ENCODE results near the gene KDM4C. TPM values are rescaled to one million over a fixed set of nuclear protein-coding genes. Genes with fewer than 3 reads are reported as not detected.

Gene KDM4C
- total RNA-seq, 1 experiment from 2014 or later: 61.1 TPM

DNA sequence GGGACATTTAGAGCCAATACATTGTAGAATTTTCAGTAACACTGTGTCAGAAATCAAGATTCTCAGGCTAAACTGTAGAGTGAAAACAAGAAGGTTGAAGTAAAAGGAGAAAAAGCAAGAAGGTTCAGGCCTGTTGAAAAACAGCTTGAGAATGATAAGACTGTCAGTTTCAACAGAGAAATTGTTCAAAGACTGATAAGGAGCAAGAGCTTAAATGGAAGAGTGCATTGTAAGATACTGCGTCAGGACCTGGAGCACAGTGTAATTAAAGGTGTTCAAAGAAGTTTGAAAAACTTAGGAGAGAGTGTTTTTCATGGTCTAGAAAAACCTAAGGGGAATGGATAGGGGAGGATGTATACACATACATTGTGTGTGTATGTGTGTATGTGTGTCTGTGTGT, 408.3 kb downstream of the KDM4C start:
- no peaks in the 10 kb centered on the region for H3K9me2 ChIP-seq (replicated peaks; ENCODE audit: insufficient read depth, low read length)
- H3K4me3 ChIP-seq (ENCODE audit: low read length): no peak overlapping the region
- no peak overlapping the region for H3K9ac ChIP-seq (ENCODE audit: low read length)
- H3K79me2 ChIP-seq (ENCODE audit: low read length): no peaks in the 10 kb centered on the region
- no peak for DNase-seq
- no peaks in the 10 kb centered on the region for H3K27me3 ChIP-seq (ENCODE audit: low read length)
- H2AFZ ChIP-seq (ENCODE audit: low read length): no peak overlapping the region
- H3K4me2 ChIP-seq (ENCODE audit: low read depth, low read length, poor library complexity, severe bottlenecking): no peak overlapping the region
- no peaks in the 10 kb centered on the region for H3K4me1 ChIP-seq (ENCODE audit: low read length)
- no peaks in the 10 kb centered on the region for H3K36me3 ChIP-seq (ENCODE audit: insufficient read depth, low read length)
- H3K9me3 ChIP-seq (ENCODE audit: low read length): no peaks in the 10 kb centered on the region
- no peak overlapping the region for H3K27ac ChIP-seq (ENCODE audit: low read length)
- no peaks in the 10 kb centered on the region for H4K20me1 ChIP-seq (ENCODE audit: insufficient read depth, low read depth, low read length)

DNA sequence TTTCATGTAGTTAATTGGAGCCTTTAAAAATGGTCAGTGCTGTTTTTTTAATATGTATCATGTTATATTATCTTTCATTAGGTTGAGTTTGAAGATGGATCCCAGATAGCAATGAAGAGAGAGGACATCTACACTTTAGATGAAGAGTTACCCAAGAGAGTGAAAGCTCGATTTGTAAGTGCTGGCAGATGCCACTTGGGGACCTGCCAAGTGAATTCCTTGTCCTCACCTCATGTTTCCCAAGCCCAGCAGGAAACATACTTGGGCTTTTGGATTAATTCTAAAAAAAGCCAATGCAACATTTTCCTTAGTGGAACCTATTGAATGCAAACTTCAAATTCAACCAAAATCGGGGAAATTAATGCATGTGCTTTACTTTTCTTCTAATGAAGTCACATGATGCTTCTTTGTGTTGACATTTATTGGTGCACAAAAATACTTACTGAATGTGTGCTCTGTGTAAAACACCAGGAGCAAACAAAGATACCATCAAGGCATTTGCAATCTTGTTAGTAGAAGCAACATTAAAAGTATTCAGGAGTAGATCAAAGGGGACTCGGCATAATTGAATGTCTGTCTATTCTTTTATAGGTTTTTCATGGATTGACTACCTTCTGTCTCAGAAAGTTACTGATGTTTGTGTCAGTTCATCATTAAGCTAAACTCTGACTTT, 412.1 kb downstream of the KDM4C start:
- Histone ChIP-seq H3K36me3 (ENCODE audit: insufficient read depth, low read length) (no peaks in the 10 kb centered on the region), H3K9me3 (ENCODE audit: low read length) (no peaks in the 10 kb centered on the region), H3K4me1 (ENCODE audit: low read length) (no peaks in the 10 kb centered on the region), H3K4me2 (ENCODE audit: low read depth, low read length, poor library complexity, severe bottlenecking) (no peak overlapping the region), H3K79me2 (ENCODE audit: low read length) (no peaks in the 10 kb centered on the region), H3K9me2 (replicated peaks; ENCODE audit: insufficient read depth, low read length) (no peaks in the 10 kb centered on the region), H3K4me3 (ENCODE audit: low read length) (no peak overlapping the region), H4K20me1 (ENCODE audit: insufficient read depth, low read depth, low read length) (no peaks in the 10 kb centered on the region), H2AFZ (ENCODE audit: low read length) (no peak overlapping the region), H3K27ac (ENCODE audit: low read length) (no peak overlapping the region), H3K27me3 (ENCODE audit: low read length) (no peaks in the 10 kb centered on the region), H3K9ac (ENCODE audit: low read length) (no peak overlapping the region)
- no peak for DNase-seq

DNA sequence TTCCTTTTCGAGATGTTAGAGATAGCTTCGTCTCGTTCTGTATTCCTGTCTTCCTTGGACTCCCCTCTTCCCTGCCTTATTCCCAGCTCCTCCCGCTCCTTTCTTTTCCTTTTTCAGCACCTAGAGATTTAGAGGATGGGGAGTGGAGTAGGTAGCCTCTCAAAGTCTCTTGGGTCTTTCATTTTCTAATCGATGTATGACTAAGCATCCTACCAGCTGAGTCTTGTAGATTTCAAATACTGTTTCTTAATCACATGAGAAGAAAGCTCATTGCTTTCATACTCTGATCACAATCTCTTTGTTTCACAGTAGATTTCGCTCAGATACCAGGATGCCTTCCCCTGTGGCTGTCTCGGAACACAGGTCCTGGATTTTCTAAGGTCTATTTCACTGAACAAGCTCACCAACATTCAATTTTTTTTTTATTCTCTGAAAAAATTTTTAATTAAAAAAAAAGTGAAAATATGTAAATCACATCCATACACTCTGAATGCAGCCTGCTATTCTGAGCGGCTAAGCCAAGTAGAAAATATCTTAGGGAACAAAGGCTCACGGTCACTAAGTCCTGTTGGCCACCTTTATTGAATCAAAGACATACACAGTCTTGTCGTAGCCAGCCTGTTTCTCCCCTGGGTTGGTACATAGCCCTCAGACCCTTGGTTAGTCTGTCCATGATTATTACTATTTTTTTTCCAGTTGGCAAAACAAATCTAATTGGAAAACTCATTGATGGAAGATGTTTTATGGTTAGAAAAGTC, 413.8 kb downstream of the KDM4C start:
- H3K9ac ChIP-seq (ENCODE audit: low read length): no peak overlapping the region
- DNase-seq: no peak
- no peak overlapping the region for H2AFZ ChIP-seq (ENCODE audit: low read length)
- H4K20me1 ChIP-seq (ENCODE audit: insufficient read depth, low read depth, low read length): no peaks in the 10 kb centered on the region
- no peaks in the 10 kb centered on the region for H3K79me2 ChIP-seq (ENCODE audit: low read length)
- H3K4me2 ChIP-seq (ENCODE audit: low read depth, low read length, poor library complexity, severe bottlenecking): no peak overlapping the region
- no peaks in the 10 kb centered on the region for H3K4me1 ChIP-seq (ENCODE audit: low read length)
- no peaks in the 10 kb centered on the region for H3K27me3 ChIP-seq (ENCODE audit: low read length)
- H3K9me3 ChIP-seq (ENCODE audit: low read length): no peaks in the 10 kb centered on the region
- no peaks in the 10 kb centered on the region for H3K9me2 ChIP-seq (replicated peaks; ENCODE audit: insufficient read depth, low read length)
- no peak overlapping the region for H3K4me3 ChIP-seq (ENCODE audit: low read length)
- H3K27ac ChIP-seq (ENCODE audit: low read length): no peak overlapping the region
- no peaks in the 10 kb centered on the region for H3K36me3 ChIP-seq (ENCODE audit: insufficient read depth, low read length)

DNA sequence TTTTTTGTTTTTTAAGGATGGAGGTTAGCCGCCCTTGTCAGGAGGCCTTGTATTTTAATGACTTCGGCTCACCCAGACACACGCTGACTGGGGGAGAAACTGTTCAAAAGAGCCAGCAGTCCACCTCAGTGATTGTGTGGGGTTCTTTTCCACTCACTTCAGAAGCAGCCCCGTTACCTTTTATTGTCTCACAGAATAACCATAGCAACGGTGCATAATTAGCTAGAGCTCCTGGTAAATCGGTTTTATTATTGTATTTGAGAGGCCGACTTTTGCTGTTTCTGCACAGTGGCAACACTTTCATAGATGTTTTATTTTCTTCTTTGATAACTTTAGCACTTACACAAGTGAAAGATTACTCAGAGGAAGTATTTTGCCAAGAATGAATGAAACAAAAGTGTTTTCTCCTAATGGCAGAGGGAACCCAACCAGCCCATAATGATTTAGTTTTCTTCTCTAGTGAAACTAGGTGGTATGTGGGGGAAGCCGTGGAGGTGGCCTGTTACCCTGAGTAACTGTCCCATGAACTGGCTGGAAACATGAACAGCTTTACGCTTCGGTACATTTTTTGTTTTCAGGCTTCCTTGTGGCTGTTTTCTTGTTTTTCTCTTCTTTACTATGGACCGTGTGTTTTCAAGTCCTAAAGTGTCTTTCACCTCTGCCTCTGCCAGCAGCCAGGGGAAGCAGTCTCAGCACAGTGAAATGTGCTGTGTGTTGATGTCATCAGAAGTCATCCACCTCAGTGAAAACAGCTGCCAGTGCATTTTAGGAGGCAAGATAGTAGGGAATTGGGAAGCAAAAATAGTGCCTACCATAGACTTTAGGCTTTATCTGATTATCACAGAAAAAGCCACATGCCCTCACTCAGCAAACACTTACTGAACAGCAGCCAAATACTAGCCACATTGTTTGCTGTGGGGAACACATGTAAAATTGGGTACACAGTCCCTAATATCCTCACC, 414.7 kb downstream of the KDM4C start:
- H3K79me2 ChIP-seq (ENCODE audit: low read length): no peaks in the 10 kb centered on the region
- H3K27me3 ChIP-seq (ENCODE audit: low read length): no peaks in the 10 kb centered on the region
- no peak overlapping the region for H2AFZ ChIP-seq (ENCODE audit: low read length)
- no peaks in the 10 kb centered on the region for H3K9me3 ChIP-seq (ENCODE audit: low read length)
- H3K36me3 ChIP-seq (ENCODE audit: insufficient read depth, low read length): no peaks in the 10 kb centered on the region
- H3K27ac ChIP-seq (ENCODE audit: low read length): no peak overlapping the region
- H3K4me1 ChIP-seq (ENCODE audit: low read length): no peaks in the 10 kb centered on the region
- H3K9ac ChIP-seq (ENCODE audit: low read length): no peak overlapping the region
- no peaks in the 10 kb centered on the region for H3K9me2 ChIP-seq (replicated peaks; ENCODE audit: insufficient read depth, low read length)
- H3K4me3 ChIP-seq (ENCODE audit: low read length): no peak overlapping the region
- no peak overlapping the region for H3K4me2 ChIP-seq (ENCODE audit: low read depth, low read length, poor library complexity, severe bottlenecking)
- no peak for DNase-seq
- no peaks in the 10 kb centered on the region for H4K20me1 ChIP-seq (ENCODE audit: insufficient read depth, low read depth, low read length)

DNA sequence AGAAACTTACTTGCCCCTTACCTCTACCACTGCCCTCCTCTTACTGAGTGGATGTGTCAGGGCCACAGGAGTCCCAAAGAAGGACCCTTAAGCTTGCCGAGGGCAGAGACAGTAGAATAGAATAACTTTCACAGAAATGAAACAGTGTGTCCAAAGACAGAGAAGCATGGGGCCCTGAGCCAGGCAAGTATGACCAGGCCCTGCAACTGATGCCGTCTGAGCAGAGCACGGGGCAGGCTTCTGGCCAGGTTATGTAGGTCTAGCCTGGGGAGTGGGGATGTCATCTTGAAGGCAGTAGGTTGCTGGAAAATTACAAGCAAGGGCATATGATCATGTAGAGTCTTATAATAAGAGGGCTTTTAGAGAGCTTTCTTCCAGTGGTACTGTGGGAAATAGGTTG, 415.4 kb downstream of the KDM4C start:
- Histone ChIP-seq H3K4me1 (ENCODE audit: low read length) (no peaks in the 10 kb centered on the region), H3K27me3 (ENCODE audit: low read length) (no peaks in the 10 kb centered on the region), H3K9me2 (replicated peaks; ENCODE audit: insufficient read depth, low read length) (no peaks in the 10 kb centered on the region), H3K36me3 (ENCODE audit: insufficient read depth, low read length) (no peaks in the 10 kb centered on the region), H3K27ac (ENCODE audit: low read length) (no peak overlapping the region), H3K9me3 (ENCODE audit: low read length) (no peaks in the 10 kb centered on the region), H3K4me3 (ENCODE audit: low read length) (no peak overlapping the region), H3K79me2 (ENCODE audit: low read length) (no peaks in the 10 kb centered on the region), H3K9ac (ENCODE audit: low read length) (no peak overlapping the region), H4K20me1 (ENCODE audit: insufficient read depth, low read depth, low read length) (no peaks in the 10 kb centered on the region), H3K4me2 (ENCODE audit: low read depth, low read length, poor library complexity, severe bottlenecking) (no peak overlapping the region), H2AFZ (ENCODE audit: low read length) (no peak overlapping the region)
- DNase-seq: no peak

DNA sequence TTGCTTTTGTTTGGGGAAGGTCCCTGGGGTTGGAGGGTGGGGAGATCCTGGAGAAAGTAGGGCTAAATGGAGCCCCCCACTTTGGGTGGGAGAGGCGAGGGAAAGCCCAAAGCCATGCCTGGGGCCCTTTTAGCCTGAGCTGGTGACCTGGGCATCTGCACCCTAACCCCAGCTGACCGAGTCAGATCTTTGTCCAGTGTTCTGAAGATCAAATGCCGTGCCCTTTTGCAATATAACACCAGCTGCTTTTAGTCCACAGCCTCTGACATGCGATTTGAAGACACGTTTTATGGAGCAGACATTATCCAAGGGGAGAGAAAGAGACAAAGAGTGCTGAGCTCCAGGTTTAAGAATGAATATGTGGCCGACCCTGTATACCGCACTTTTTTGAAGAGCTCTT, 416.5 kb downstream of the KDM4C start:
- Histone ChIP-seq H4K20me1 (ENCODE audit: insufficient read depth, low read depth, low read length) (no peaks in the 10 kb centered on the region), H3K79me2 (ENCODE audit: low read length) (no peaks in the 10 kb centered on the region), H3K36me3 (ENCODE audit: insufficient read depth, low read length) (no peaks in the 10 kb centered on the region), H3K27me3 (ENCODE audit: low read length) (no peaks in the 10 kb centered on the region), H3K4me1 (ENCODE audit: low read length) (no peaks in the 10 kb centered on the region), H3K9me2 (replicated peaks; ENCODE audit: insufficient read depth, low read length) (no peaks in the 10 kb centered on the region), H3K27ac (ENCODE audit: low read length) (no peak overlapping the region), H3K4me3 (ENCODE audit: low read length) (no peak overlapping the region), H3K9ac (ENCODE audit: low read length) (no peak overlapping the region), H2AFZ (ENCODE audit: low read length) (no peak overlapping the region), H3K4me2 (ENCODE audit: low read depth, low read length, poor library complexity, severe bottlenecking) (no peak overlapping the region), H3K9me3 (ENCODE audit: low read length) (no peaks in the 10 kb centered on the region)
- DNase-seq: no peak

DNA sequence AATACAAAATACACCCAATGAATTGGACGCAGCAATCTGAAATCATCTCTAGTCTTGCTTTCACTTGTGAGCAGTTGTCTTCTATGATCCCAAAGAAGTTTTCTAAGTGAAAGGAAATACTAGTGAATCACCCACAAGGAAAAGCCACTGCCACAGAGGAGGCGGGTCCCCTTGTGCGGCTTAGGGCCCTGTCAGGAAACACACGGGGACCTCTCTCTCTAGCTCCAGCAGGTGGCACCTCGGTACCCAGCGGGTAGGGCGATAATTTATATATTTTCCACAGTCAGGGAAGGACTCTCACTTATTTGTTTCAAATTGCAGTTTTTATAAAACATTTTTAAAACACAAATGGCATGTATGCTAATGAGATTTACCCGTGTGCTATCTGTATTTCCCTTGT, 417.1 kb downstream of the KDM4C start:
- Histone ChIP-seq H3K9ac (ENCODE audit: low read length) (no peak overlapping the region), H3K9me2 (replicated peaks; ENCODE audit: insufficient read depth, low read length) (no peaks in the 10 kb centered on the region), H3K4me1 (ENCODE audit: low read length) (no peaks in the 10 kb centered on the region), H3K4me3 (ENCODE audit: low read length) (no peak overlapping the region), H4K20me1 (ENCODE audit: insufficient read depth, low read depth, low read length) (no peaks in the 10 kb centered on the region), H3K27me3 (ENCODE audit: low read length) (no peaks in the 10 kb centered on the region), H3K9me3 (ENCODE audit: low read length) (no peaks in the 10 kb centered on the region), H3K36me3 (ENCODE audit: insufficient read depth, low read length) (no peaks in the 10 kb centered on the region), H2AFZ (ENCODE audit: low read length) (no peak overlapping the region), H3K79me2 (ENCODE audit: low read length) (no peaks in the 10 kb centered on the region), H3K27ac (ENCODE audit: low read length) (no peak overlapping the region), H3K4me2 (ENCODE audit: low read depth, low read length, poor library complexity, severe bottlenecking) (no peak overlapping the region)
- no peak for DNase-seq

DNA sequence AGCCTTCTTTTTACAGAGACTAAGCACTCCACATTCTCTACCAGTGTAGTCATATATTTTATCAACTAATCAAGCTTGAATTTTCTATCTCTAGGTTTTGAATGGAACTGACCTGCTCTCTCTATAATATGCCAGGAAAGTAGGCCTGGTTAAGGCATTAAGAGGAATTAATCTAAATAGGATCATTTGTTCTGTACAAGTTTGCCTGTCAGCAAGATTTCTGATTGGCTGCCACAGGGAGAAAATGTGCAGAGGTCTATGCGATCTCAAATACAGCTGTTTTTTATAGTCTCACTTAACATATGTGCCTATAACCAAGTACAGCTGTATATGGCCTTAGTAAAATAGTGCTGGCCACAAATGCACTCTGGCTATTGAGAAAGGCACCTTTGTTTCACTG, 418.8 kb downstream of the KDM4C start:
- Histone ChIP-seq H2AFZ (ENCODE audit: low read length) (no peak overlapping the region), H3K36me3 (ENCODE audit: insufficient read depth, low read length) (no peaks in the 10 kb centered on the region), H3K27ac (ENCODE audit: low read length) (no peak overlapping the region), H3K9me3 (ENCODE audit: low read length) (no peaks in the 10 kb centered on the region), H3K9me2 (replicated peaks; ENCODE audit: insufficient read depth, low read length) (no peaks in the 10 kb centered on the region), H3K4me1 (ENCODE audit: low read length) (no peaks in the 10 kb centered on the region), H4K20me1 (ENCODE audit: insufficient read depth, low read depth, low read length) (no peaks in the 10 kb centered on the region), H3K79me2 (ENCODE audit: low read length) (no peaks in the 10 kb centered on the region), H3K9ac (ENCODE audit: low read length) (no peak overlapping the region), H3K4me2 (ENCODE audit: low read depth, low read length, poor library complexity, severe bottlenecking) (no peak overlapping the region), H3K27me3 (ENCODE audit: low read length) (no peaks in the 10 kb centered on the region), H3K4me3 (ENCODE audit: low read length) (no peak overlapping the region)
- DNase-seq: no peak

Measured in Karpas-422 (cell line).